Measurements from ENCODE around the gene EFNA2.
A peak's percentile ranks its signal among the peaks of the same experiment; 100 is the strongest.
"Not testable (repeated sequence)": the region's sequence is repeated elsewhere in the genome, so short reads cannot be mapped to it uniquely, and the experiment has no call there.

EFNA2 gene

DNA sequence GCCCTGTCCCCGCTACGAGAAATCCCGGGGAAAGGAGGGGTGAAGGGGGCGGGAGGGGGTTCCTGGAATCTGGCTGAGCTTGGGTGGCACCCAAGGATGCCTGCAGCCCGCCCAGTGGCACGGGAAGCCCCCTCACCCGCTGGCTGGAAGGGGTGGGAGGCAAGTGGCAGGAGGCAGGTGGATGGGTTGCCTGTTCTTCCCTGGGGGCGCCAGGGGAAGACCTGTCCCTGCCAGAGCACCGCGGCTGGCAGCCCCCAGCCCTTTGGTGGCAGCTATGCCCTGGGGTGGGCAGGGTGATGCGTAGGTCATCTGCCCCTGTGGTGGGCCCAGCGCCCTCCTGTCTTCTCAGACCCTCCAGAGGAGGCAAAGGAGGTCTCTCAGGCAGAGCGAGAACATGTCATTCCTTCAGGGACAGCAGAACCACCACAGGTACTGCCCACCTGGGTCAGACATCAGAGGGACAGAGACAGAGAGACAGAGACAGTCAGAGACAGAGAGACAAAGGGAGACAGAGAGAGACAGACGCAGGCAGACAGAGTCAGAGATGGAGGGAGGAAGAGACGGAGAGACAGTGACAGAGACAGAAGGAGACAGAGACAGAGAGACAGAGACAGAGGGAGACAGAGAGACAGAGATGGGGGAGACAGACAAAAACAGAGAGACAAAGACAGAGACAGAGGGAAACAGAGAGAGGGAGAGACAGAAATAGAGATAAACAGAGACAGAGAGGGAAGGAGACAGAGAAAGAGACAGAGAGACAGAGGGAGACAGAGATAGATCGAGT lies 36.7 kb downstream of the EFNA2 start:
- no peak for DNase-seq

DNA sequence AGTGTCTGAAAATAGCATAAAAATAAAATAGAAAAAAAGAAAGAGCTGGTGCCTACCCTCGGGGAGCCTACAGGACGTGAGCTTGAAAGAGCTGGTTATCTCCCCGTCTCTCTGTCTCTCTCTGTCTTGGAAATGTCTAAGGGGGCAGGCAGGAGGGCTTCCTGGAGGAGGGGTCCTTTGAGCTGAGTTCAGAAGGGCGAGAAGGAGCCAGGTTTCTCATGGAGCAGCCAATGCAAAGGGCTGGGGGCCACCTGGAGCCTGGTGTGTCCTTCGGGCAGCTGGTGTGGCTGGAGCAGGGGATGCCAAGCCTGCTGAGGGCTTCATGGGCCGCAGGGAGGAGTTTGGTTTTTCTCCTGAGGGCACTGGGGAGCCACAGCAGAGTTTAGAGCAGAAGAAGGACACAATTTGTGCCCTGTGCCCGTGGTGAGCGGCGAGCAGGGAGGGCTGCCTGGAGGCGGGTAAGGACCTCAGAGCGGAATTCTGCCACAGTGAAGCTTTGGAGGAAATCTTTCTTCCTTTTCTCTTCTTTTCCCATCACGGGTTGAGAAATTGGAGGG lies 38.7 kb downstream of the EFNA2 start:
- no peak for DNase-seq

DNA sequence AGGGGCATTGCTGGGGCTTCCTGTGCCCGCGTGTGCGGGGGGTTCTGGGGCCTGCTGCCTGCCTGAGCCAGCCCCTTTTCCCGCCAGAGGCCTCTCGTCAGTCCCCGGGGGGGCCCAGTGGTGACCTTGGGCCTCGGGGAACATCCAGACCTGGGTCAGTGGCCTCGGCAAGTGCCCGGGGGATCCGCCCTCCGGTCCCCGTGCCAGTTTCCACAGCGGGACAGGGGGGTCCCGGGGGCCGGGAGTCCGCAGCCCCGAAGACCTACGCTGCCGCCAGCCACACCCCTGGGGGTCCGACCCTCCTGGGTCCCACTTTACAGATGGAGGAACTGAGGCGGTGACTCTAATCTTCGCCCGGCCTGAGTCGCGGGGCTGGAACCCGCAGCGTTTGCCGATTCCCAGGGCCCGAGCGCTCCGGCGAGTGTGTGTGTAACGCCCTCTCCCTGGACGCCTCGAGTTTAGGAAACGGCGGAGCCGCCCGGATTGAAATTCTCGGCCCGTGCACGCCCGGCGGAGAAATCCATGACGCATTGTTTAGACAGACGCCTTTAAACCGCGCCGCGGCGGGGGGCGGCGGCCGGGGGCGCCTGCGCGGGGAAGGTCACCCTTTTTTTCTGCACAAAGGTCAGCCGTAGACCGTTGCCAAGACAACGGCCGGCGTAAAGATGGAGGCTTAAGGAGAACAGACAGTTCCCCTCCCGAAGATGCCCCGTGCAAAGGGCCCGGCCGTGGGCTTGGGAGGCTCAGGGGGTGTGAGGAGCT lies 39.3 kb downstream of the EFNA2 start:
- peak; percentile 55 for DNase-seq

DNA sequence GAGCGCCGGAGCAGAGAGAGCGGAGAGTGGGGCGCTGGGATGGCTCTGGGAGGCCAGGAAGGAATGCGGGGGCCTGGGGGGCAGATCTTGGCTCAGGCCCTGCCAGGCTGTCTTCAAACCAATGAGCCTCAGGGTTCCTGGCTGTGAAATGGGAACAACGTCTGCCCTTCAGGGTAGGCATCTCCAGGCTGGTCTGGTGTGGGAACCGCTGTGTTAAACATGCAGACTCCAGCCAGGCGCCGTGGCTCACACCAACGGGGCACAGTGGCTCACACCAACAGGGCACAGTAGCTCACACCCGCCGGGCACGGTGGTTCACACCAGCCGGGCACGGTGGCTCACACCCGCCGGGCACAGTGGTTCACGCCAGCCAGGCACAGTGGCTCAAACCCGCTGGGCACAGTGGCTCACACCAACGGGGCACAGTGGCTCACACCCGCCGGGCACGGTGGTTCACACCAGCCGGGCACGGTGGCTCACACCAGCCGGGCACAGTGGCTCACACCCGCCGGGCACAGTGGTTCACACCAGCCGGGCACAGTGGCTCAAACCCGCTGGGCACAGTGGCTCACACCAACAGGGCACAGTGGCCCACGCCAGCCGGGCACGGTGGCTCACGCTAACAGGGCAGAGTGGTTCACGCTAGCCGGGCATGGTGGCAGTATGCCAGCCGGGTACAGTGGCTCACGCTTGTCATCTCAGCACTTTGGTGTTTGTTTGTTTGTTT lies 40.1 kb downstream of the EFNA2 start:
- no peak for DNase-seq

DNA sequence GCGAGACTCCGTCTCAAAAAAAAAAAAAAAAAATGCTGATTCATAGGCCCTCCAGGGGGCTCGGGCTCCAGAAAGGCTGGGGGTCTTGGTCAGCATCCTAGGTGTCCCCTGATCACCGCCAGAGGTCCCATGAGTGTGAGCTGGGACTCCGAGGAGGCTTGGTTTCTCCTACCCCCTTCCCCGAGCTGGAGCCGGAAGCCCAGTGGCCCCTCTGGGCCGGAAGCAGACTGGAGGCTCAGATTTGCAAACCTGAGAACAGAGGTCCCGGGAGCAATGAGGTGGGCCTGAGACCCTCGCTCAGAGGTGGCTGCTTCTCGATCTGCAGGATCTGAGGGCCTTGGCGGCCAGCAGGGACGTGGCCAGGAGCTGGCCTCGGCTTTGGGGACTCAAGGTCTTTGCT lies 41.5 kb downstream of the EFNA2 start:
- DNase-seq, result no peak

DNA sequence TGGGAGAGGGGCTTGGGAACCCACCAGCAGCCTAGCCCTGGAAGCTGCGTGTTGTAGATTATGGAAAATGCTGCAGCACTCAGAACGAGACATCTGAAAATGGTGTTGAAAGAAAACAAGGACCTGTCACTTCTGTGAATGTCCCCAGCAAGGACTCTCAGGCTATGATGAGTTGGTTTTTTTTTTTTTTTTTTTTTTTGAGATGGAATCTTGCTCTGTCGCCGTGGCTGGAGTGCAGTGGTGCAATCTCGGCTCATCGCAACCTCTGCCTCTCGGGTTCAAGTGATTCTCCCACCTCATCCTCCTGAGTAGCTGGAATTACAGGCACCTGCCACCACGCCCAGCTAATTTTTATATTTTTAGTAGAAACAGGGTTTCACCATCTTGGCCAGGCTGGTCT lies 46.5 kb downstream of the EFNA2 start:
- not testable (repeated sequence) for DNase-seq

GRCh38 chr19:1336079-1336684 lies 50.5 kb downstream of the EFNA2 start:
- no peak for DNase-seq

GRCh38 chr19:1340681-1341469 lies 55.2 kb downstream of the EFNA2 start:
- DNase-seq, result no peak

- DNase-seq, result no peak
These were observed 57.4 kb downstream of the EFNA2 start for GRCh38 chr19:1343041-1343440.

GRCh38 chr19:1349211-1349610 lies 63.5 kb downstream of the EFNA2 start:
- DNase-seq, result no peak

DNA sequence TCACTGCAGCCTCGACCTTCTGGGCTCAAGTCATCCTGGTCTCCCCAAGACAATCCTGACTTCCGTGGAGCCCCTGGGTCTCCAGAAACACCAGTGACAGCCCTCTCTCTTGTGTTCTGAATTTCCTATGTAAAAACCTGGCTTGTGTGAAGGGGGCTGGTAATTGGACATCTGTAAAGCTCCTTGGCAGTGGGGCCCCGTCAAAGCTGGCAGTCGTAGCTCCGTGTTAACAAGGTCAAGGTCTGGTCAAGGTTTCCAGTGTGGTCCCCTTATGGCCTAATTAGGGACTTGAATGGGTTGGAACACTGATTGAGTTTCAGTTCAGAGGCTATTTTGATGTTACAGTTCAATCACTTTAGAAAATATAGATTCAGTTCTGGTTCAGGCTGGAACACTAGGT lies 65.2 kb downstream of the EFNA2 start:
- no peak for DNase-seq
